Measurements from ENCODE around the gene VASP. TPM values are rescaled to one million over a fixed set of nuclear protein-coding genes. Genes with fewer than 3 reads are reported as not detected.
A peak's percentile ranks its signal among the peaks of the same experiment; 100 is the strongest.

The VASP gene
- total and polyA plus RNA-seq, 9 of the 15 experiments (the other 6 are each of a cell fraction or from before 2014, with no cell fraction given): 16.7 to 261 (median 112) TPM

GRCh38 chr19:45467456-45468158 is 39.7 kb upstream of the VASP start, which contains the start of gene FOSB (continued):
- no peak for TF ChIP-seq USF1 (CRISPR knock-in tag; IDR thresholded peaks at IDR 0.05)
- TF ChIP-seq ADNP (tag; IDR thresholded peaks at IDR 0.05): no peak
- no peak for TF ChIP-seq ZNF766 (CRISPR knock-in tag; conservative IDR thresholded peaks at IDR 0.05)
- TF ChIP-seq PTTG1 (tag; IDR thresholded peaks at IDR 0.05; ENCODE audit: low read depth): no peak
- TF ChIP-seq SP2 (IDR thresholded peaks at IDR 0.05; ENCODE audit: extremely low read depth, low read depth, low read length, poor library complexity, severe bottlenecking): no peak
- peak; percentile 98 for TF ChIP-seq KDM5B (IDR thresholded peaks at IDR 0.05; ENCODE audit: insufficient replicate concordance, low read depth, low read length)
- peak; percentile 89 for TF ChIP-seq POLR2AphosphoS5 (IDR thresholded peaks at IDR 0.05; ENCODE audit: control insufficient read depth, insufficient read depth, low read depth, low read length)
- 0 out of 2 replicates have a peak, but pooled peaks have one; percentile 52 for TF ChIP-seq GABPB1 (CRISPR knock-in tag; IDR thresholded peaks at IDR 0.05)
- TF ChIP-seq PHTF2 (CRISPR knock-in tag; IDR thresholded peaks at IDR 0.05): no peak
- TF ChIP-seq BRF2 (IDR thresholded peaks at IDR 0.05; ENCODE audit: borderline replicate concordance, insufficient read depth, insufficient read length): no peak
- peak; percentile 55; the same call in 1 of the 2 replicates for TF ChIP-seq ZNF584 (CRISPR knock-in tag; IDR thresholded peaks at IDR 0.05; ENCODE audit: low read depth)
- TF ChIP-seq ZNF184 (CRISPR knock-in tag; IDR thresholded peaks at IDR 0.05): no peak
- TF ChIP-seq TFAM (CRISPR knock-in tag; conservative IDR thresholded peaks at IDR 0.05): no peak
- TF ChIP-seq CSDE1 (IDR thresholded peaks at IDR 0.05): peak in 1 of 2 experiments; percentile 48; a peak in 1 of 4 replicates
- TF ChIP-seq TFAP4 (CRISPR knock-in tag; IDR thresholded peaks at IDR 0.05; ENCODE audit: borderline replicate concordance): peak; percentile 41; the same call in 1 of the 2 replicates
- peak; percentile 79 for TF ChIP-seq POLR2A (conservative IDR thresholded peaks at IDR 0.05)
- TF ChIP-seq CEBPG (CRISPR knock-in tag; IDR thresholded peaks at IDR 0.05): peak; percentile 62; the same call in 1 of the 2 replicates
- peak; percentile 94 to 95 for TF ChIP-seq CEBPG (tag; conservative IDR thresholded peaks at IDR 0.05 in 1 of 2, IDR thresholded peaks at IDR 0.05 in 1 of 2)
- TF ChIP-seq KAT7 (CRISPR knock-in tag; IDR thresholded peaks at IDR 0.05; ENCODE audit: borderline replicate concordance): peak; percentile 56; the same call in 1 of the 2 replicates
- TF ChIP-seq ZNF707 (CRISPR knock-in tag; conservative IDR thresholded peaks at IDR 0.05): no peak
- TF ChIP-seq FOXO4 (CRISPR knock-in tag; IDR thresholded peaks at IDR 0.05): no peak

Measured in K562 (cell line).